Measurements from ENCODE around the gene RBBP9. TPM values are rescaled to one million over a fixed set of nuclear protein-coding genes. Genes with fewer than 3 reads are reported as not detected.

Gene RBBP9
- 29.2 and 30.0 TPM in 2 replicates for total RNA-seq

DNA sequence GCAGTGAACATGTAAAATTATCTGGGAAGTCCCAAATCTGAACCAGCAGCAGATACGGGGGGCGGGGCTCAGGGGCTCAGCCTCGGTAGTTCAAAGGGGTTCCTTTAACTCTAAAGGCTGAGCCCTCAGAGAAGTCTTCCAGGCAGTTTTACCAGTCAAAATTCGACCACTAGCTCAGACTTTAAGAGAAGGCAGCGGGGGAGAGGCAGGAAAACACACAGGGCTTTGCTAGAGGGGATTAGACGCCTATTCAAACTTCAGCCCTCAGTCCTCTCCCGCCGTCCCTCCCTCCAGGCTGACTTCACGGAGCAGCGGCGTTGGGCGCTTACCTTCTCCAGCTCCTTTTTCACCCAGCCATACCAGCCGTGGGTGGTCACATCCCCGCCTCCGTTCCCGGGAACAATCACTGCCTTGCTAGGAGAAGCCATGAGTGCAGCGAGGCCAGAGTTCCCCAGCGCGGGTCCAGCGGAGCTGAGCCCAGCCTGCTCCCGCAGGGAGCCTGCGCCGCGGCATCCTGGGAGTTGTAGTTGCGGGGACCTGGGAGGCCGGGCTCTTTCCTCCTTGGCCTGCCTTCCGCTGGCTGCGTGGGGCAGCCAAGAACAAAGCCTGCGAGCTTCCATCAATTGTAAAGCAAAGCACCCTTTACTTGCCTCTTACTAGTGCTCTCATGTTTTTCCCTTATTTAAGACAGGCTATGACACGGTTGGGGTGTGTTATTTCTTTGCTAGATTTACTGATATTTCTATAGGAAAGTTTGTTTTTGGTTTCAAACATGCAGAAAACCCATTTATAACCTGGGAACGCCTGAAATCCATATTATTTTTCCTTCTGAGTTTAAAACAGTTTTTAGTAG, at the start of gene RBBP9:
TSS of gene RBBP9 (minus strand) at position 486 of the 853 bp plus-strand sequence. CDS start at position 428, 58 bp downstream.

DNA sequence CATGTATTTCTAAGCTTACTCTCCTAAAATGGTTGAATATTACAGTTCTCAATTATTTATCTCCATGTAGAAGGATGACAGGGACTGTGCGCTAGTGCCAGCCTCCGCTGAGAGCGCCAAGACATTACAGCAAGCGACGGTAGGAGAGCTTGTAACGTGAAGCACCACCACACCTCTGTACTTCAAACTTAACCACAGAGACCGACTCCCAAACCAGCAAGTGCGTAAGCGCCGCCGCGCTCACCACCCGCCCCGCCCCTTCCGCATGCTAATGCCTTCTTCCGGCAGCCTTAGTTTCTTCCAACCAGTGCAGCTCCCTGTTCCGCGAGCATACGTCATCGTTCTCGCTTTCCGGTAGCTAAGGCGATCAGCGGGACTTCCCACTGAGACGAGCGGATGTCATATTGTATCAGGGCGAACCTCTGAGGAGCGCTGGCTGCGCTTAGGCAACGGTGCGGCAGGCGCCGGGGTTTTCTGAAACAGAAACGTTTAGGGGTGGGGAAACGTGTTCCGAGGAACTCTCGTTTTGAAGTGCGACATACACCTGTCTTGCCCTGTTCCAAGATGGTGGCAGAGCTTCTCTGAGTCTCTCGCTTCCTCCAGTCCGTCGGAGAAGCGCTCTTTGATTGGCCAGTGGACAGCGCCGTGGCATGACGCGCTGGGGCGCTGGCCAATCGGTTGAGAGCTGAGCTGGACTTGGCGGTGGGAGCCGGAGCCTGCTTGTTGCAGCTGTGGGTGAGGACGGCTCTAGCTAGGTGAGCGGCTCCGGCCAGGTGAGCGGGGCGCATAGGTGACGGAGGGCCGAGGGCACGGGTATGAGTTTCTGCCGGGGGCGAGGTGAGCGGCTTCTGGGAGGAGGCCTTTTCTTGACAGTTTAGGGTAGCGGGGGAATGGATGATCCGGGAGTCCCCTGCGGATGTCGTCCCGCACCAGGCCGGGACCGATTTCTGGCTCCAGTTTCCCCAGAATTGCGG, 10.5 kb upstream of the RBBP9 start, which contains the start of gene SEC23B:
TSS of gene SEC23B (plus strand) at position 723 of the 974 bp plus-strand sequence. CDS start 2,896 bp downstream, outside the sequence.

DNA sequence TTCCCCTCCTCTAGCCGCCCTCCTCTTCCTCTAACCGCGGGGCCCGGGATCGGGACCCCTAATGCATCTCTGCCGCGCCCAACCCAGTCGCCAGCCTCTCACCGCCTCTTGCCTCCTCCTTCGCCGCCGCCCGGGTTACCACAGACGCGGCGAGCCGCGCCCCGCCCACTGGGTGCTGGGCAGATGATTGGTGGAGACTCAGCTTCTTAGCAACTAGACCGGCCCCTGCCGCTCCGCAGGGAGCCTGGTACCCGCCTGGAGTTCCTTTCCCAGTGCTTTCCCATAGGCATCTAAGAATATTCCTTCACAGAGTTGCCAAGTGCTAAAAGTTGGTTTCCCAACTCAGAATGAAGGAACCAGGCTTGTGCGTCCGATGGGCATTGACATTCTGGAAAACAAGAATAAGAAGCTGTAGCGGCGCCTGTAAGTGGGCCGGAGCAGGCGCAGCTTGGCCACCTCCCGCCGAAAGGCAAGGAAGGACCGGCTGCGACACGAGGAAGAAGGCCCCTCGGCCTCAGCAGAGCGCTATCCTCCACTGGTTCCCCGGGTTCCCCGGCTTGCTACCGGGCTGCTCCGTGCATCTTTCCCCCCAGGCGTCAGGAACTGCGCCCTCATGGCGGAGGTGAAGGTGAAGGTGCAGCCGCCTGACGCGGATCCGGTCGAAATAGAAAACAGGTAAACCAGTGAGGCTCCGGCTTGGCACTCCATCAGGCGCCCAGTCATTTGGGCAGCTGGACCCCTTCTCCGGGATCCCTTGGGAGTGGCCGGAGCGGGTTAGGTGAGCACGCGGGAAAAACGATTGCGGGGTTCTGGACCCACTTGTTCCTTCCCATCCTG, 29.9 kb downstream of the RBBP9 start, which contains the start of the genes DZANK1 and POLR3F:
TSS of gene DZANK1 (minus strand) at position 137 of the 837 bp plus-strand sequence. CDS start 1,672 bp downstream, outside the sequence.
TSS of gene POLR3F (plus strand) at position 497 of the 837 bp plus-strand sequence. CDS start at position 614, 117 bp downstream.

Other genes starting within 250 kb of the RBBP9 start
- 8.2 and 13.8 TPM in 2 replicates for gene ZNF133, start 208.7 kb downstream of the RBBP9 start, total RNA-seq
- gene DZANK1, start 30.2 kb downstream of the RBBP9 start, total RNA-seq: 2.0 and 2.3 TPM in 2 replicates
- gene POLR3F, start 29.8 kb downstream of the RBBP9 start, total RNA-seq: 7.8 and 9.4 TPM in 2 replicates
- 56.2 and 69.3 TPM in 2 replicates for gene SEC23B, start 10.7 kb upstream of the RBBP9 start, total RNA-seq
- gene SMIM26, start 70.2 kb upstream of the RBBP9 start, total RNA-seq: 90.9 and 159 TPM in 2 replicates
- gene DTD1, start 90.8 kb upstream of the RBBP9 start, total RNA-seq: 96.6 and 130 TPM in 2 replicates